Stimulated activated memory B cell treated with anti-CD40 and anti-IgM and Interleukin-4, amounts not matched to agents 10 μg/mL and 1 μg/mL and 100 μg/mL, for 72 hours (primary cell): Measurements from ENCODE around the gene KIF3C.
"Not testable (repeated sequence)": the region's sequence is repeated elsewhere in the genome, so short reads cannot be mapped to it uniquely, and the experiment has no call there.

Experiments used
- ATAC-seq: fragments of 150-1000 bp; cut with Tn5 transposase; 2 replicates; pipeline ENCODE4 v1.10.0; 2021
- H3K27ac Mint-ChIP-seq: one replicate; pipeline ENCODE4 v1.8.0; 2022; ENCODE audit warnings: mild to moderate bottlenecking, mixed read lengths
- H3K27me3 Mint-ChIP-seq: one replicate; pipeline ENCODE4 v1.8.0; 2022; ENCODE audit warnings: mixed read lengths
- H3K36me3 Mint-ChIP-seq: one replicate; pipeline ENCODE4 v1.8.0; 2022; ENCODE audit warnings: mixed read lengths
- H3K4me1 Mint-ChIP-seq: one replicate; pipeline ENCODE4 v1.8.0; 2022; ENCODE audit warnings: mixed read lengths
- H3K4me3 Mint-ChIP-seq: one replicate; pipeline ENCODE4 v1.8.0; 2022; ENCODE audit warnings: mild to moderate bottlenecking, moderate library complexity, mixed read lengths
- H3K9me3 Mint-ChIP-seq: one replicate; pipeline ENCODE4 v1.8.0; 2022; ENCODE audit warnings: mixed read lengths

Gene KIF3C

GRCh38 chr2:25920786-25921415, 61.4 kb downstream of the KIF3C start:
- Mint-ChIP-seq H3K36me3 (no peaks in the 10 kb centered on the region), H3K27me3 (no peaks in the 10 kb centered on the region), H3K27ac (no peak overlapping the region), H3K9me3 (no peaks in the 10 kb centered on the region), H3K4me3 (no peak overlapping the region), H3K4me1 (peaks cover 9% of the 10 kb centered on the region)
- ATAC-seq: no peak

GRCh38 chr2:25920336-25920735, 62.0 kb downstream of the KIF3C start:
- Mint-ChIP-seq H3K4me1 (peaks cover 9% of the 10 kb centered on the region), H3K9me3 (no peaks in the 10 kb centered on the region), H3K27ac (no peak overlapping the region), H3K4me3 (no peak overlapping the region), H3K27me3 (no peaks in the 10 kb centered on the region), H3K36me3 (no peaks in the 10 kb centered on the region)
- ATAC-seq: no peak

DNA sequence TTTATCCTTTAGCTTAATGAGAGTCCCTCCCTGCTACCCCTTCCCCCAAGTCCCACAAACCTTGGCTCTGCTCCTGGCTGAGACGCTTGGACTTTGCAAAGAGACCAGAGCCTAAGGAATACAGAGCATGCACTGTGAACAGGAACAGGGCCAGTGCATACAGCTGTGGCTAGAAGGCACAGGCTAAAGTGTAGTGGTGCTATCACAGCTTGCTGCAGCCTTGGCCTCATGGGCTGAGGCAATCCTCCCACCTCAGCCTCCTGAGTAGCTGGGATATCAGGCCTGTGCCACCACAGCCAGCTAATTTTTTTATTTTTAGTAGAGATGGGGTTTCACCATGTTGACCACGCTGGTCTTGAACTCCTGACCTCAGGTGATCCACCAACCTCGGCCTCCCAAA, 64.5 kb downstream of the KIF3C start:
- Mint-ChIP-seq H3K27ac (no peak overlapping the region), H3K4me3 (no peak overlapping the region), H3K27me3 (no peaks in the 10 kb centered on the region), H3K4me1 (peaks cover 9% of the 10 kb centered on the region), H3K9me3 (no peaks in the 10 kb centered on the region), H3K36me3 (no peaks in the 10 kb centered on the region)
- no peak for ATAC-seq

- not testable (repeated sequence) for H3K4me1 Mint-ChIP-seq, ATAC-seq, H3K36me3 Mint-ChIP-seq, H3K4me3 Mint-ChIP-seq, H3K27me3 Mint-ChIP-seq, H3K27ac Mint-ChIP-seq, H3K9me3 Mint-ChIP-seq
Measured at GRCh38 chr2:25917411-25917810, 64.9 kb downstream of the KIF3C start.

- not testable (repeated sequence) for H3K27ac Mint-ChIP-seq, H3K9me3 Mint-ChIP-seq, H3K36me3 Mint-ChIP-seq, ATAC-seq, H3K27me3 Mint-ChIP-seq, H3K4me1 Mint-ChIP-seq
- peak overlapping the region; percentile 58 for H3K4me3 Mint-ChIP-seq
Measured at GRCh38 chr2:25915944-25916772, 66.1 kb downstream of the KIF3C start.

- H3K4me3 Mint-ChIP-seq, H3K27me3 Mint-ChIP-seq, H3K36me3 Mint-ChIP-seq: not testable (repeated sequence)
Measured at GRCh38 chr2:25915411-25915810, 66.9 kb downstream of the KIF3C start.

GRCh38 chr2:25913696-25913973, 68.7 kb downstream of the KIF3C start:
- H3K9me3 Mint-ChIP-seq, H3K27ac Mint-ChIP-seq, H3K4me3 Mint-ChIP-seq, H3K27me3 Mint-ChIP-seq, ATAC-seq, H3K4me1 Mint-ChIP-seq, H3K36me3 Mint-ChIP-seq: not testable (repeated sequence)

More at GRCh38 chr2:25915411-25915810, 66.9 kb downstream of the KIF3C start:
- H3K9me3 Mint-ChIP-seq, H3K27ac Mint-ChIP-seq, H3K4me1 Mint-ChIP-seq, ATAC-seq: not testable (repeated sequence)

- Mint-ChIP-seq H3K27ac (no peak overlapping the region), H3K4me1 (peaks cover 9% of the 10 kb centered on the region), H3K4me3 (no peak overlapping the region), H3K36me3 (no peaks in the 10 kb centered on the region), H3K27me3 (peaks cover 1% of the 10 kb centered on the region), H3K9me3 (peaks cover 3% of the 10 kb centered on the region)
- no peak for ATAC-seq
Measured at GRCh38 chr2:25912851-25913695, 69.2 kb downstream of the KIF3C start.

GRCh38 chr2:25909574-25909973, 72.7 kb downstream of the KIF3C start:
- H3K4me3 Mint-ChIP-seq, H3K9me3 Mint-ChIP-seq, H3K4me1 Mint-ChIP-seq, H3K36me3 Mint-ChIP-seq, H3K27ac Mint-ChIP-seq, ATAC-seq: not testable (repeated sequence)
- H3K27me3 Mint-ChIP-seq: peaks cover 14% of the 10 kb centered on the region

DNA sequence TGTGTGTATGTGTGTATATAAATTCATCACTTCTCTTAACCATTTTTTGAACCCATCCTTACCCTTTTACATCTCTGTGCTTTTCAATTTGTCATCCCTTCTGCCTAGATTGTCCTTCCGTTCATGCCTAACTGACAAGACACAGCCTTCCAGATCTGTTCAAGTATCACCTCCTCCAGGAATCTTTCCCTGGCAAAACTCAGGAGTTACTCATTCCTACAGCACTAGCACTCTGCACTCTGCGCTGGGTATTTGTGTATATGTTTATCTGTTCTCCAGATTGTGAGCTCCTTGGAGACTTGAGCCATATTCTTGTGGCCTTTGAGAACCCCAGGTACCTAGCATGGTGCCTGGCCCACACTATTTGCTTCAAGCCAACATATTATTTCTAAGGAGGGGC, 77.2 kb downstream of the KIF3C start:
- Mint-ChIP-seq H3K27ac (no peak overlapping the region), H3K9me3 (no peaks in the 10 kb centered on the region), H3K27me3 (peaks cover 14% of the 10 kb centered on the region), H3K36me3 (no peaks in the 10 kb centered on the region), H3K4me1 (no peaks in the 10 kb centered on the region), H3K4me3 (no peak overlapping the region)
- ATAC-seq: no peak

- ATAC-seq: no peak
- no peaks in the 10 kb centered on the region for H3K9me3 Mint-ChIP-seq
- no peak overlapping the region for H3K27ac Mint-ChIP-seq
- peaks cover 5% of the 10 kb centered on the region for H3K4me1 Mint-ChIP-seq
- no peaks in the 10 kb centered on the region for H3K36me3 Mint-ChIP-seq
- H3K27me3 Mint-ChIP-seq: peaks cover 14% of the 10 kb centered on the region
- H3K4me3 Mint-ChIP-seq: no peak overlapping the region
Measured at GRCh38 chr2:25903216-25903776, 79.0 kb downstream of the KIF3C start.

- no peaks in the 10 kb centered on the region for H3K9me3 Mint-ChIP-seq
- H3K4me1 Mint-ChIP-seq: peaks cover 6% of the 10 kb centered on the region
- H3K4me3 Mint-ChIP-seq: no peak overlapping the region
- H3K27ac Mint-ChIP-seq: no peak overlapping the region
- H3K36me3 Mint-ChIP-seq: no peaks in the 10 kb centered on the region
- ATAC-seq: no peak
- H3K27me3 Mint-ChIP-seq: no peaks in the 10 kb centered on the region
Measured at GRCh38 chr2:25899404-25899970, 82.8 kb downstream of the KIF3C start.

GRCh38 chr2:25897506-25897905, 84.8 kb downstream of the KIF3C start:
- H3K4me1 Mint-ChIP-seq: peaks cover 6% of the 10 kb centered on the region
- peak; percentile 61 for ATAC-seq
- H3K4me3 Mint-ChIP-seq: no peak overlapping the region
- no peaks in the 10 kb centered on the region for H3K9me3 Mint-ChIP-seq
- no peaks in the 10 kb centered on the region for H3K36me3 Mint-ChIP-seq
- no peak overlapping the region for H3K27ac Mint-ChIP-seq
- H3K27me3 Mint-ChIP-seq: no peaks in the 10 kb centered on the region

GRCh38 chr2:25896308-25896707, 86.0 kb downstream of the KIF3C start:
- H3K9me3 Mint-ChIP-seq, H3K27me3 Mint-ChIP-seq, H3K4me3 Mint-ChIP-seq, H3K4me1 Mint-ChIP-seq, H3K27ac Mint-ChIP-seq, ATAC-seq, H3K36me3 Mint-ChIP-seq: not testable (repeated sequence)

DNA sequence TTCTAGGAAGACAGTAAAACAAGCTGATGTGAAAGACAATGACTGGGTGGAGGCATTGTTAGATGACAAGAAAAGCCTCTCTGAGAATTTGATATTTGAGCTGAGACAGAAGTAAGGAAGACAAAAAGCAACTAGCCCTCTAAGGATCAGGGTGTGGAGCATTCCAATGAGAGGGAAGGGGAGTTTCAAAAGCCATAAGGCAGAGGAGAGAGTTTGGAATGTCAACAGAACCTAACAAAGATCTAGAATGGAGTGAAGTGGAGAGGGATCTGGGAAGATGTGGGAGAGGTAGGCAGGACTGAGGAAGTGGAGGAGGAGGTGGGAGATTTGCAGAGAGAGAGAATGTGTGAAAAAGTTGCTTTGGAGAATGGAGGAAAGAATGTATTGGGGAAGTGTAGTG, 86.7 kb downstream of the KIF3C start:
- peaks cover 6% of the 10 kb centered on the region for H3K4me1 Mint-ChIP-seq
- no peaks in the 10 kb centered on the region for H3K27me3 Mint-ChIP-seq
- ATAC-seq: no peak
- no peak overlapping the region for H3K27ac Mint-ChIP-seq
- H3K36me3 Mint-ChIP-seq: no peaks in the 10 kb centered on the region
- H3K4me3 Mint-ChIP-seq: no peak overlapping the region
- H3K9me3 Mint-ChIP-seq: no peaks in the 10 kb centered on the region
